ENCODE measurements around the gene CNTNAP2. TPM values are rescaled to one million over a fixed set of nuclear protein-coding genes. Genes with fewer than 3 reads are reported as not detected.

The CNTNAP2 gene
- total RNA-seq, 1 donor from 2014 or later: 0.27 TPM

GRCh38 chr7:148436571-148436970 is 2320.0 kb downstream of the CNTNAP2 start:
- Mint-ChIP-seq H3K9me3 (ENCODE audit: low read depth) (no peaks in the 10 kb centered on the region), H3K4me3 (ENCODE audit: unreplicated experiment) (no peak overlapping the region), H3K27me3 (ENCODE audit: low read depth) (peaks cover 18% of the 10 kb centered on the region), H3K36me3 (ENCODE audit: low read depth) (no peaks in the 10 kb centered on the region), H3K4me1 (ENCODE audit: low read depth) (no peaks in the 10 kb centered on the region), H3K27ac (ENCODE audit: unreplicated experiment) (no peak overlapping the region)
- DNase-seq (ENCODE audit: low spot score): no peak
- TF ChIP-seq CTCF (IDR thresholded peaks at IDR 0.05): no peak

- H3K4me3 Mint-ChIP-seq (ENCODE audit: unreplicated experiment): no peak overlapping the region
- no peak for DNase-seq (ENCODE audit: low spot score)
- no peaks in the 10 kb centered on the region for H3K9me3 Mint-ChIP-seq (ENCODE audit: low read depth)
- TF ChIP-seq CTCF (IDR thresholded peaks at IDR 0.05): no peak
- H3K27ac Mint-ChIP-seq (ENCODE audit: unreplicated experiment): no peak overlapping the region
- no peaks in the 10 kb centered on the region for H3K36me3 Mint-ChIP-seq (ENCODE audit: low read depth)
- H3K27me3 Mint-ChIP-seq (ENCODE audit: low read depth): peaks cover 17% of the 10 kb centered on the region
- no peaks in the 10 kb centered on the region for H3K4me1 Mint-ChIP-seq (ENCODE audit: low read depth)
Observed at GRCh38 chr7:148437043-148437442, 2320.4 kb downstream of the CNTNAP2 start.

GRCh38 chr7:148442141-148442655 is 2325.6 kb downstream of the CNTNAP2 start:
- no peak for DNase-seq (ENCODE audit: low spot score)
- H3K4me1 Mint-ChIP-seq (ENCODE audit: low read depth): no peaks in the 10 kb centered on the region
- peaks cover 15% of the 10 kb centered on the region for H3K27me3 Mint-ChIP-seq (ENCODE audit: low read depth)
- peaks cover 7% of the 10 kb centered on the region for H3K9me3 Mint-ChIP-seq (ENCODE audit: low read depth)
- no peaks in the 10 kb centered on the region for H3K36me3 Mint-ChIP-seq (ENCODE audit: low read depth)
- no peak overlapping the region for H3K4me3 Mint-ChIP-seq (ENCODE audit: unreplicated experiment)
- no peak for TF ChIP-seq CTCF (IDR thresholded peaks at IDR 0.05)
- H3K27ac Mint-ChIP-seq (ENCODE audit: unreplicated experiment): no peak overlapping the region

GRCh38 chr7:148442933-148443332 is 2326.3 kb downstream of the CNTNAP2 start:
- Mint-ChIP-seq H3K36me3 (ENCODE audit: low read depth) (no peaks in the 10 kb centered on the region), H3K27ac (ENCODE audit: unreplicated experiment) (no peak overlapping the region), H3K9me3 (ENCODE audit: low read depth) (peaks cover 7% of the 10 kb centered on the region), H3K4me1 (ENCODE audit: low read depth) (no peaks in the 10 kb centered on the region), H3K4me3 (ENCODE audit: unreplicated experiment) (no peak overlapping the region), H3K27me3 (ENCODE audit: low read depth) (peaks cover 15% of the 10 kb centered on the region)
- DNase-seq (ENCODE audit: low spot score): no peak
- no peak for TF ChIP-seq CTCF (IDR thresholded peaks at IDR 0.05)

GRCh38 chr7:148445260-148446044 is 2328.9 kb downstream of the CNTNAP2 start:
- Mint-ChIP-seq H3K36me3 (ENCODE audit: low read depth) (no peaks in the 10 kb centered on the region), H3K27me3 (ENCODE audit: low read depth) (peaks cover 6% of the 10 kb centered on the region), H3K27ac (ENCODE audit: unreplicated experiment) (no peak overlapping the region), H3K4me3 (ENCODE audit: unreplicated experiment) (no peak overlapping the region), H3K9me3 (ENCODE audit: low read depth) (peaks cover 7% of the 10 kb centered on the region), H3K4me1 (ENCODE audit: low read depth) (no peaks in the 10 kb centered on the region)
- no peak for DNase-seq (ENCODE audit: low spot score)
- no peak for TF ChIP-seq CTCF (IDR thresholded peaks at IDR 0.05)
